ENCODE measurements around the gene INTS6L. TPM values are rescaled to one million over a fixed set of nuclear protein-coding genes. Genes with fewer than 3 reads are reported as not detected.

INTS6L gene
- total RNA-seq, 2 experiments from 2014 or later: 26.7 to 30.5 TPM

- no peaks in the 10 kb centered on the region for H3K9me3 ChIP-seq (ENCODE audit: control insufficient read depth in 1 of 2, insufficient read depth in 1 of 2, low read length in 2 of 2)
- no peak overlapping the region for H3K27ac ChIP-seq (ENCODE audit: low read depth in 1 of 2, low read length in 2 of 2)
- DNase-seq: peak in 7 of 14 experiments; percentile 0 to 72 (median 25)
- ChIA-PET POLR2A (no interaction called here), CTCF (interaction anchor here (0.7 to 0.9 kb wide), 4 partner anchors 38 to 86 kb away, joined by 3 to 5 read pairs (median 3); no protein-coding TSS in a partner anchor)
- Mint-ChIP-seq H3K9me3 (no peaks in the 10 kb centered on the region), H3K4me3 (no peak overlapping the region), H3K27me3 (peaks cover 5% of the 10 kb centered on the region), H3K4me1 (ENCODE audit: low read depth) (no peaks in the 10 kb centered on the region), H3K27ac (no peak overlapping the region), H3K36me3 (ENCODE audit: low read depth) (no peaks in the 10 kb centered on the region)
- ATAC-seq (ENCODE audit: poor library complexity): peak; percentile 49
- H3K27me3 ChIP-seq (ENCODE audit: control insufficient read depth in 1 of 2, insufficient read depth in 2 of 2, low read length in 2 of 2): no peaks in the 10 kb centered on the region
- H3K4me3 ChIP-seq (ENCODE audit: low read length): no peak overlapping the region
- no peaks in the 10 kb centered on the region for H3K4me1 ChIP-seq (ENCODE audit: insufficient read depth, low read length)
- intact Hi-C loops (cut with DNase I, micrococcal nuclease): loop anchor here (1.0 to 10.0 kb wide), 6 partner anchors 50 to 448 kb away; no protein-coding TSS in a partner anchor
- H3K36me3 ChIP-seq (ENCODE audit: insufficient read depth, low read length): no peaks in the 10 kb centered on the region
- peak; percentile 69 for TF ChIP-seq CTCF (IDR thresholded peaks at IDR 0.05)
These were observed 35.7 kb upstream of the INTS6L start for GRCh38 chrX:135484641-135485289.

DNA sequence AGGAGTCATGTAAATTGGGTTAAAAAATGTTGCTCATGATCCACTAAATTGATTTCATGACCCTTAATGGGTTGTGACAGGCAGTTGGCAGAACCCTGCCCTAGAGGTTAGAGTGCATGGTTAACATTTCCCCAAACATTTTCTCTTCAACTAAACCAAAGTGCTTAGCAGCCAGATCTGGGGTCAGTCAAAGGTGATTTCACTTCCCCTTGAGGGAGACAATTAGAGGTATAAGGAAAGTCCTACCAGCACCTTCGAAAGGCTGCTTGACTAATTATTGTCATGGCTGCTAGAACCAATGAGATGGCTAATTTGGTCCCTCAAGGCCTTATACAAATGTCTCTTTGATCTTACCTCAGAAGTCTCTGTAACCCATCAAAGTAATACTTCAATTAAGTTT, 30.9 kb upstream of the INTS6L start:
- H3K4me3 ChIP-seq (ENCODE audit: low read length): no peak overlapping the region
- no peaks in the 10 kb centered on the region for H3K36me3 ChIP-seq (ENCODE audit: insufficient read depth, low read length)
- no peak for TF ChIP-seq CTCF (IDR thresholded peaks at IDR 0.05)
- Mint-ChIP-seq H3K27ac (no peak overlapping the region), H3K27me3 (peaks cover 2% of the 10 kb centered on the region), H3K36me3 (ENCODE audit: low read depth) (no peaks in the 10 kb centered on the region), H3K4me1 (ENCODE audit: low read depth) (no peaks in the 10 kb centered on the region), H3K4me3 (no peak overlapping the region), H3K9me3 (no peaks in the 10 kb centered on the region)
- ChIA-PET POLR2A (no interaction called here), CTCF (no interaction called here)
- no peaks in the 10 kb centered on the region for H3K4me1 ChIP-seq (ENCODE audit: insufficient read depth, low read length)
- intact Hi-C loops (cut with DNase I, micrococcal nuclease): loop anchor here (2.0 to 10.0 kb wide), 2 partner anchors 27 to 45 kb away; no protein-coding TSS in a partner anchor
- no peaks in the 10 kb centered on the region for H3K9me3 ChIP-seq (ENCODE audit: control insufficient read depth in 1 of 2, insufficient read depth in 1 of 2, low read length in 2 of 2)
- no peak for ATAC-seq (ENCODE audit: poor library complexity)
- no peak overlapping the region for H3K27ac ChIP-seq (ENCODE audit: low read depth in 1 of 2, low read length in 2 of 2)
- no peaks in the 10 kb centered on the region for H3K27me3 ChIP-seq (ENCODE audit: control insufficient read depth in 1 of 2, insufficient read depth in 2 of 2, low read length in 2 of 2)
- DNase-seq: no peak

GRCh38 chrX:135490979-135491514, 29.4 kb upstream of the INTS6L start:
- H3K4me3 ChIP-seq (ENCODE audit: low read length): no peak overlapping the region
- no peak overlapping the region for H3K27ac ChIP-seq (ENCODE audit: low read depth in 1 of 2, low read length in 2 of 2)
- intact Hi-C loops (cut with DNase I, micrococcal nuclease): no loop called here
- no peaks in the 10 kb centered on the region for H3K27me3 ChIP-seq (ENCODE audit: control insufficient read depth in 1 of 2, insufficient read depth in 2 of 2, low read length in 2 of 2)
- Mint-ChIP-seq H3K36me3 (ENCODE audit: low read depth) (no peaks in the 10 kb centered on the region), H3K27ac (no peak overlapping the region), H3K9me3 (no peaks in the 10 kb centered on the region), H3K27me3 (no peaks in the 10 kb centered on the region), H3K4me1 (ENCODE audit: low read depth) (no peaks in the 10 kb centered on the region), H3K4me3 (no peak overlapping the region)
- no peaks in the 10 kb centered on the region for H3K9me3 ChIP-seq (ENCODE audit: control insufficient read depth in 1 of 2, insufficient read depth in 1 of 2, low read length in 2 of 2)
- ChIA-PET CTCF (no interaction called here), POLR2A (no interaction called here)
- ATAC-seq (ENCODE audit: poor library complexity): no peak
- no peaks in the 10 kb centered on the region for H3K36me3 ChIP-seq (ENCODE audit: insufficient read depth, low read length)
- no peak for TF ChIP-seq CTCF (IDR thresholded peaks at IDR 0.05)
- DNase-seq: no peak
- no peaks in the 10 kb centered on the region for H3K4me1 ChIP-seq (ENCODE audit: insufficient read depth, low read length)
